IPS-11a (cell line): ENCODE measurements around the gene WDR59.
"Not testable (repeated sequence)": the region's sequence is repeated elsewhere in the genome, so short reads cannot be mapped to it uniquely, and the experiment has no call there.

Experiments used
- H3K4me3 ChIP-seq: one replicate; pipeline ENCODE4 v1.5.1; 2013; ENCODE audit warnings: low read depth, low read length, control low read depth

The WDR59 gene

DNA sequence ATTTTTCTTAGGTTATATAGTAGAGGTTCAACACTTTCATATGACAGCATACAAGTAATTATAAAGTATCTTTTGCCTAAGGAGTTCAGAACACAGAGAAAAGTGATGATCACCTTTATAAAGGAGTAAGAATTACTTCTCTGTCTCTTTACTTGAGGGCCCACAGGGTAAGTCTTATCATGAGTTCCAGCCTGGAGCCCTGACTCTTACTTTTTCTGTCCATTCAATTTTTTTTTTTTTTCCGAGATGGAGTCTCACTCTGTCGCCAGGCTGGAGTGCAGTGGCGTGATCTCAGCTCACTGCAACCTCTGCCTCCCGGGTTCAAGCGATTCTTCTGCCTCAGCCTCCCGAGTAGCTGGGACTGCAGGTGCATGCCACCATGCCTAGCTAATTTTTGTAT is 28.2 kb upstream of the WDR59 start:
- H3K4me3 ChIP-seq = not testable (repeated sequence)

DNA sequence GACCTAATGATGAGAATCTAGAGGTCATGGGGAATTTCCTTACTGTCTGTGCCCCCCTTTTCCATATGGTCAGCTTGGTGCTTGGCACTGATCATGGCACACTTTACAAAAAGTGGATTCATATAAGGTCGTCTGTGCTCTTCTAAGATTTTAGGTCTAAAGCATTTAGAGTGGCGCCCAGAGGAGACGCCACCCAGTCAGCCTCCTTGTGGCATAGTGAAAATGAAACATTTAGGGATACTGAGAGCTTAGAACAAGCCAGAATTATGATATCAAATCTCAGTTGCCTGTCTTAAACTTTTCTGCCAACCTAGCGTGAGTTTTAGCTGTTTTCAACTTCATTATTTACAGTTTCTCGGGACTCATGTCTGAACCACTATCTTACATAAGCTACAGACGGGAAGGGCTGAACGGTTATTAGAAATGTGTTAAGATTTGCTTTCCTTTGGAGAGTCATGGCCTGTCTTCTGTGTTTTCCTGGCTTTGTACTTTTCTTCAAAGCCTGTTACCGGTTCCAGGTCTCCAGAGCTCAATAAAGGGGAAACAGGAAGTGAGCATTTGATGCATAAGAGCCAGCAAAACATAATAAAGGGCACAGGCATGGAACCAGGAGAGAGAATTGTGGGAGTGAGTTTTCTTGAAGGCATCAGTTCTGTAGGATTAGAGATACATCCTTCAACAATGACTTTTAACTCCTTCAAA is 27.6 kb upstream of the WDR59 start:
- no peak overlapping the region for H3K4me3 ChIP-seq

DNA sequence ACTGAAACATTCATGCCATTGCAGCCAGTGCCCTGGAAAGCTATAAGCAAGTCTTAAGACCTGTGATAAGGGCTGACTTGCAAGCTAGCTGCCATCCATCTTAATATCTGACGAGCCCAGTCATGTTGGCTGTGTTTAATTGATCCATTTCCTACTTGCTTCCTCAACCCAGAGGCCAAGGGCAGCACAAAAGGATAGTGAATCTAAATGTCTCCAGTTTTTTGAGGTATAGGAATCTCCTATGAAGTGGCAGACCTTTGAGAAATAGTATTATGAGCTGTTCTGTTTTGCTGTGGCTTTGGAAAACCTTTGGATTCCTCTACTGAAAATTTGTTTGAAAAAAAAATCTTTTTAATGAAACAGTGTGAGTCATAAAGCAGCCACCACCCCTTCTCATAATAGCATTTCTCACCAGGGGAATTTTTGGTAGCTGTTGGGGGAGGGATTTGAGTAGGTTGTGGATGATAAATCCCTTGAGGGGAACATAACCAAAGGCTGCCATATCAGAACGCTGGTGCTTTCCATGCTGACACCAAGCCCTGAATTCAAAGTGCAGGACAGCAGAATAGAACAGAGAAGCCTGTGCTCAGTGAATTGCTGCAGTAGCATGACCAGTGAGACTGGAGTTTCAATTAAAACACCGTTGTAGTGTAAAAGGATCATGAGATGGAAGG is 26.8 kb upstream of the WDR59 start:
- H3K4me3 ChIP-seq = no peak overlapping the region

DNA sequence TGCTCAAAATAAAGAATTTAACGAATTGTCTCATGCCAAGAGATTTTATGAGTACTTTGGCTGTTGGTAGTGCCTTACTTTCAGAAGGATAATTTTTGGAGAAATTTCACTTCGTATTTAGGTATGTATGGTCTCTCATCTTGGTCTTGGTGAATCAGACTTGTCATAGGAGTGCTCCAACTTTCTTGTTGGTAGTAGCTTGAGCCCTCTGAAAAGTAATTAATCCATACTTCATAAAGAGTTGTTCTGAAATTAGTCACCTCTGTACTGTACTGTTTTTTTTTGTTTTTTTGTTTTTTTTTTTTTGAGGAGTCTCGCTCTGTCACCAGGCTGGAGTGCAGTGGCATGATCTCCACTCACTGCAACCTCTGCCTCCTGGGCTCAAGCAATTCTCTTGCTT is 25.5 kb upstream of the WDR59 start:
- no peak overlapping the region for H3K4me3 ChIP-seq

DNA sequence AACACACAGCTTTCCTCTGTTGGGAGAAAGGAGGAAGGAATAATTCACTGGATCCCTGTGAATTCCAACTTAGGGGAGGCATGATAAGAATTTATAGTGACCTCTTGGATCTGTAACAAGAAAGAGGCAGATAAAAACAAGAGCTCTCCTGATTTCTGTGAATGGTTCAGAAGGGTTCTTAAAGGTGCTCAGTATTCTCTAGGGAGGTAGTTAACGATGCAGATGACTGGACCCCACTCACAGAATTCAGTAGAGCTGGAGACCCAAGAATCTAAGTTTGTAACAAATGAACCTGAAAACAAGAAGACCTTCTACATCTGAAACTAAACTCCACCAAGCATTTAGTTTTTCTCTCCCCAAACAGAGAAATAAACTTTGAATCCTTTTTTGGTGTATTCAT is 22.5 kb upstream of the WDR59 start:
- H3K4me3 ChIP-seq = no peak overlapping the region

DNA sequence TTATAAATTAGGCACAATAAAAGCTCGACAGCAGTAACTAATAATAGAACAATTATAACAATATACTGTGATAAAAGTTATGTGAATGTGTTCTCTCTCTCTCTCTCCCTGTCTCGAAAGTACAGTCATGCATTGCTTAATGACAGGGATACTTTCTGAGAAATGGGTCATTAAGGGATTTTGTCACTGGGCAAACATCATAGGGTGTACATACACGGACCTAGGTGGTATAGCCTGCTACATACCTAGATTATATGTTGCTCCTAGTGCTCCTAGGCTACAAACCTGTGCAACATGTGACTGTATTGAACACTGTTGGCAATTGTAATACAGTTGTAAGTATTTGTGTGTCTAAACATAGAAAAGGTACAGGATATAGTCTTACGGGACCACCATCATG is 20.8 kb upstream of the WDR59 start:
- no peak overlapping the region for H3K4me3 ChIP-seq

DNA sequence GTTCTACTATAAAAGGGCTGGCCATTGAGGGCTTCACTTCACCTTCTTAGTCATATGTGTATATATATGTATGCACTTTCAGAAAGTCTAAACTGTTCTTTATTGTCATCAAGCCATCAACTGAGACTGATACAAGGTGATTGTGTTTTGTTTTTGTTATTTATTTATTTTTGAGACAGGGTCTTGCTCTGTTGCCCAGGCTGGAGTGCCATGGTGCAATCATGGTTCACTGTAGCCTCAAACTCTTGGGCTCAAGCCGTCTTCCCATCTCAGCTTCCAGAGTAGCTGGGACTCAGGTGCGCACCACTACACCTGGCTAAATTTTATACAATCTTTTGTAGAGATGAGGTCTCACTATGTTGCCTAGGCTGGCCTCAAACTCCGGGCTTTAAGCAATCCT is 19.5 kb upstream of the WDR59 start:
- H3K4me3 ChIP-seq = no peak overlapping the region

DNA sequence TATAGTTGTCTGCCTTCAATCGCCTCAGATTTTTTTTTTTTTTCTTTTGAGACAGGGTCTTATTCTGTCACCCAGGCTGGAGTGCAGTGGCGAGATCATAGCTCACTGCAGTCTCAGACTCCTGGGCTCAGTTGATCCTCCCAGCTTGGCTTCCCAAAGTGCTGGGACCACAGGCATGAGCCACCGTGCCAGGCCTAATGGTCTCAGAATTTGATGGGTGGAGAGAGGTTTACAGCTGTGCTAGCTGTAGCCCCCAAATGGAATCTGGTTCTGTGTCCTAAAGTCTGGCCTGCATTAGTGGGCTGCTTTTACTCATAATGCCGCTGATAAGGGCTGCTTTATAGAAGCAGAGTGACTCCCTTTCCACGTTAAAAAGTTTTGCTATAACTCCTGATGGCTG is 19.0 kb upstream of the WDR59 start:
- H3K4me3 ChIP-seq = no peak overlapping the region

DNA sequence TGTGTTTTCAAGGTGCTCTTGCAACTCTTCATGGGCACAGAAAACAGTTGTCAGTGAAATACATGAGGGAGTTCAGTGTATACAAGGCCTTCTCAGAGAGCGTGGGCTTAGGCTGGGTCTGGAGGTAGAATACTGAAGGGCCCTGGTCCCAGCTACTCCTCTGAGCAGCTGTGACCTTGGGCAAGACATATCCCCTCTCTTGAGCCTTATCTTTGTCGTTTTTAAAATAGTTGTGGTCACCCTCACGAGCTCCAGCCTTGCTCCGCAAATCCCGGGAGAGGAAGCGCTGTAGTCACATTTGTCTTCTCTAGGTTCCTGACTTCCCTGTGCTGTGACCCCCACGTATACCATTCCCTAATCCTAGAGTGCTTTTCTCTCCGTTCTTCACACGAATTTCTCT is 17.6 kb upstream of the WDR59 start:
- no peak overlapping the region for H3K4me3 ChIP-seq

DNA sequence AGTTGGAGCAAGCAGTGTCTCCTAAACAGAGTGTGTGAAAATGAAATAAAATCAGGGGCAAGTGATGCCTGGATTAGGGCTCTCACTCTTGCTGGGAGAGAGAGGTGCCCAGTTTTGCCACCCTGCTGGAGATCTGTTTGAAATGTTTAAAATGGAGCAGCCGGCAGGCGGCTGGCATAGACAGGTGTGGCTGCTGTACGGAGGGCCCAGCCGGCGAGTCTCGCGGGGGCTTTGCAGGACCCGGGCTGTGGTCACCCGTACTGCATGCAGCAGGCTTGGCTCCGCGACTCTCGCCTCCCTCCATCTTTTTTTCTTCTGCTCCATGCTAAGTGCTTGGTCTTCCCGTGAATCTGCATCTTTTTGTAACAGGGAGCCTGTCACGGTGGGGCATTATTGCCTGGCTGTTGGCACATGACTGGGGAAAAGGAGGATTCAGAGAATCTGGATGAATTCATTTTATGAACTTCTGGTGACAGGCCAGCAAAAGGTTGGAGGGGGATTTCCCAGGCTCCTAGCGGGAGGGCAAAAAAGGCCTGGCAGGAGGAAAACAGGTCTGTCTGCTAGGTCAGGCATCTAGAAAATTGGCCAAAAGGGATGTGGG is 15.7 kb upstream of the WDR59 start:
- H3K4me3 ChIP-seq = peak overlapping the region; percentile 80

DNA sequence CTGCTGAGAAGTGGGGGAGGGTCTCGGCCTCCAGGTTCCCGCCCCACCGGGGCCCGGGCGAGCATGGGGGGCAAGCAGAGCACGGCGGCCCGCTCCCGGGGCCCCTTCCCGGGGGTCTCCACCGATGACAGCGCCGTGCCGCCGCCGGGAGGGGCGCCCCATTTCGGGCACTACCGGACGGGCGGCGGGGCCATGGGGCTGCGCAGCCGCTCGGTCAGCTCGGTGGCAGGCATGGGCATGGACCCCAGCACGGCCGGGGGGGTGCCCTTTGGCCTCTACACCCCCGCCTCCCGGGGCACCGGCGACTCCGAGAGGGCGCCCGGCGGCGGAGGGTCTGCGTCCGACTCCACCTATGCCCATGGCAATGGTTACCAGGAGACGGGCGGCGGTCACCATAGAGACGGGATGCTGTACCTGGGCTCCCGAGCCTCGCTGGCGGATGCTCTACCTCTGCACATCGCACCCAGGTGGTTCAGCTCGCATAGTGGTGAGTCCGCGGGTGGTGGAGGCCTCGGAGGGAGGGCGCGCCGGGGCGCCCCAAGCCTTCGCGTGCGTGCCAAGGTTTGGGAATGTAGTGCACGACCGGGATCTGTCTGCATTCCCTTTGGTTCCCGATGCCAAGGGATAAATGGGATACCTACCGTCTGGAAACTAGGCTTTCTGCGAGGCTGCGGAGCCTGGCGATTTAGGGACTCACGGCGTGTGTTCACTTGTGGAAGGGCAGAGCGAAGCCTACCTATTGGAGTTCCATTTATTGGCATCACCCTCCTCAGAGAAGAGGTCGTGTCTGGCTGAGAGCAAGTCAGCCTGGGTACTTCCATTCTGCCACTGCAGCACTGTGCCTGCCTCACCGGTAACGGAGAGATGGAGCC is 14.9 kb upstream of the WDR59 start:
- H3K4me3 ChIP-seq = peak overlapping the region; percentile 80

DNA sequence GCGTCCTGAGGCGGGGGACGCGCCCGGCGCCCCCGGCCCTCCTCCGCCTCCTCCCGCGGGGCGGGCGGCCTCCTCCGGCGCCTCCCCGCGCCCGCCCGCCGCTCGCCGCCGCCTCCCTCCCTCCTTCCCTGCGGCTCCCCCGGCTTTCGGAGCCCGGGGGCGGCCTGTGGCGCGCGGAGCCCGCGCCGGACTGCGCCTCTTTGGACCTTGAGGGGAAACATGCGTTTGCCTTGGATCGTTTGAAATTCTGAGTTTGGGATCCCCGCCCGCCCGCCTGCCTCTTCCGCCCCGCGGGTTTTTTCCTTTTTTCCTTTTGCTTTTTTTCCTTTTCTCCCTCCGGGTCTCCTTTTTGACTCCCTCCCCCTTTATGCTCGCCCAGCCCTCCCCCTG is 14.3 kb upstream of the WDR59 start:
- peak overlapping the region; percentile 80 for H3K4me3 ChIP-seq

DNA sequence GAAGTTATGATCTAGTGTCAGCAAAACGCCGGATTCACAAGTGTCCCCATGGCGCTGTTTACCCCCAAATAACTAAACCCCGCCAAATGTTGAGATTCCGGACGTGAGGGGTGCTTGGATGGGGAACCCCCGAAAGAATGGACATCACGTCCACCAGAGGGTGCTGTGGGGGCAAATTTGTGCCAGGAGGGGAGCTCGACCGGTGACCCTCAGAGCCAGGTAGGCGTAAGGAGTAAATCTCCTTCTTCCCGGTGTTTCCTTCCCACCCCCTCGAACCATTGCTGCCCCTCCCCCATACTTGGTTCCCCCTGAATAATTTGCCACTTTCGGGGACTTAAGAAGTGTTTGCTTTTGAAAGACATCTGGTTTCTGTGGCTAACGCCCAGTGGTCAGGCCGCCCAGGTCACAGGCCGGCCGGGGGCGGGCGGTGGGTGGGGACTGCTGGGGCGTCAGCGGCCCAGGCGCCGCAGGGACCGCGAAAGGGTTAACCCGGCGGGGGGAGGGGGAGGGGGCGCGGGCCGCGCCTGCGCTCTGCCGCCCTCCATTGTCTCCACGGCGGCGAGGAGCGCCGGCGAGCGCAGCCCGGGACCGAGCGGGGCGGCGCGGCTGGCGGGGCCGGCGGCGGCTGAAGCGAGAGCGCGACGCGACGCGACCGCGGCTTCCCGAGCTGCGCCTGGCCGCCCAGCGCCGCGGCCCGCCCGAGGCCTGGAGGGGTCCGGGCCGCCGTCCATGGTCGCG is 13.7 kb upstream of the WDR59 start, which contains the start of gene ZNRF1:
Gene ZNRF1, plus strand, starts transcription at position 544 of the 738 bp plus-strand sequence. CDS start 648 bp downstream, outside the sequence.
- H3K4me3 ChIP-seq = peak within 1 kb of the TSS; percentile 80

DNA sequence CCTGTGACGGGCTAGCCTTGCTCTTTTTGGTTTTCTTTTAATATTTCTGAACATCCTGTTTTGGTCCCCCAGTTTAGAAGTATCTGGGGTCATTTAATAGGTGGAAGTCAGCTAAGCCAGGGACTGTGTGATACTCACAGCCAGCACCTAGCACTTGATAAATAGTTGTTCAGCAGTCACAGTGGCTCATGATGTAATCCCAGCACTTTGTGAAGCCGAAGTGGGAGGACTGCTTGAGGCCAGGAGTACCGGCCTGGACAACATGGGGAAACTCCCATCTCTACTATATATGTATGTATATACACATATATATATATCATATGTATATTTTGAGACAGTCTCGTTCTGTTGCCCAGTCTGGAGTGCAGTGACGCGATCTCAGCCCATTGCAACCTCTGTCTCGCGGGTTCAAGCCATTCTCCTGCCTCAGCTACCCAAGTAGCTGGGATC is 12.1 kb upstream of the WDR59 start:
- no peak overlapping the region for H3K4me3 ChIP-seq

DNA sequence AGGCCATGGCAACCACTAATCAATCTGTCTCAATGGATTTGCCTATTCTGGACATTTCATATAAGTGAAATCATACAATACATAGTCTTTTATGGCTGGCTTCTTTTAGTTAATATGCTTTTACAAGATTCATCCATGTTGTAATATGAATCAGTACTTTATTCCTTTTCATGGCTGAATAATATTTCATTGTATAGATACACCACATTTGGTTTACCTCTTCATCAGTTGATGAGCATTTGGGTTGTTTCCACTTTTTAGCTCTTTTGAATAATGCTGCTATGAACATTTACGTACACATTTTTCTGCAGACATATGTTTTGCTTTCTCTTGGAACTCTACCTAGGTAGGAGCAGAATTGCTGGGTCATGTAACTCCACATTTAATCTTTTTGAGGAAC is 11.1 kb upstream of the WDR59 start:
- no peak overlapping the region for H3K4me3 ChIP-seq

DNA sequence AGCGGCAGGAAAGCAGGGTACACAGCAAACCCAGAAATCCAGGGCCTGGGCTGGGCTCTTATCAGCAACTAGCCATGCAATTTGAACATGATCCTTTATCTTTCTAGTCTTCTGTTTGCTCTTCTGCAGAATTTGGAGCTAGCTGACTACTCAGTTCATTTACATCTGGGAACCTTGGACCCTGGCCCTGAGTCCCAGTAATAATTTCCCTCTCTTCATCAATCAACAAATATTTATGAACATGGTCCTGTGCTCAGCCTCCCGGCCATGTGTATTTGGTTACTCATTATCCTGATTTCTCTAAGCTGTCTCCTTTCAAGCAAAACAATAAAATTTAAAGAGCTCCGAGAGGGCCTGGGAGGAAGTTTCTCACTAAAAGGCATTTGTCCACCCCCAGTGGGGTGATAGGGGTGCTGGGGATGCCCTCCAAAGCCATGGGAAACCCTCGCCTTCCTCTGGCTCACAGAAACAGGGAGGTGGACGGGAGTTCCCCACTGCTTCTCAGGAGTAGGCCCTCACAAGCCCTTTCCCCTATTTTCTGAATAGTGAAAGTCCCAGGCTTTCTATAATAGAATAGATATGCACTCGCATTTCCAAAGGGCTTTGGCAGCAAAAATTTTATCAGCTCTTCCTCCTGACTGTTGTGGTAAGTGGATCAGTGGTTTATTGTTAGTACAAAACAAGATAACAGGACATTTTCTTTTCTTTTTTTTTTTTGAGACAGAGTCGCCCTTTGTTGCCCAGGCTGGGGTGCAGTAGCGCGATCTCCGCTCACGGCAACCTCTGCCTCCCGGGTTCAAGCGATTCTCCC is 6.9 kb upstream of the WDR59 start:
- H3K4me3 ChIP-seq = no peak overlapping the region

DNA sequence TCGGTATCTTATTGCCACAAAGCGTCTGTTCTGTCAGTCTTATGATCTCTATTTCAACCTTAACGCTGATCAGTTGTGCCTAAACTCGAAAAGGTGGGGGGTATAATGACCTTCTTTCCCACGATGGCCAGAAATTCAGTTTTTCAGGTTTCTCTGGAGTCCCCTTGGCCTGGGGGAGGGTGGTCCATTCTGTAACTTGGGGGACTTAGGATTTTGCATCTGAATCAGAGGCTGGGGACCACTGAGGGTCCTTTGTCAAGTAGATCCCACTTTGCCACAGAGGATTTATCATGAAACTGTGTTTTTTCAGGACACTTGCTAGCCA is 6.3 kb upstream of the WDR59 start:
- no peak overlapping the region for H3K4me3 ChIP-seq

DNA sequence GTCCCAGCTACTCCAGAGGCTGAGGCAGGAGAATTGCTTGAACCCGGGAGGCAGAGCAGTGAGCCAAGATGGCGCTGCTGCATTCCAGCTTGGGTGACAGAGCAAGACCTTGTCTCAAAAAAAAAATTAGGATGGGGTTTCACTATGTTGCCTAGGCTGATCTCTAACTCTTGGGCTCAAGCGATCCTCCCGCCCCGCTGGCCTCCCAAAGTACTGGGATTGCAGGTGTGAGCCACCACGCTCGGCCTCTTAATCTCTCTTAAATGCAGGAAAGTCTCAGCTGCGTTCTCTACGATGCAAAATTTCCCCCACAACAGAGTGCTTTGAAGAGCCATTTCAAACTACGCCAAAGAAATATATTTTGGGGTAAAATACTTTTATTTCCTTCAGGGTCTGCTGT is 5.9 kb upstream of the WDR59 start:
- H3K4me3 ChIP-seq = no peak overlapping the region

DNA sequence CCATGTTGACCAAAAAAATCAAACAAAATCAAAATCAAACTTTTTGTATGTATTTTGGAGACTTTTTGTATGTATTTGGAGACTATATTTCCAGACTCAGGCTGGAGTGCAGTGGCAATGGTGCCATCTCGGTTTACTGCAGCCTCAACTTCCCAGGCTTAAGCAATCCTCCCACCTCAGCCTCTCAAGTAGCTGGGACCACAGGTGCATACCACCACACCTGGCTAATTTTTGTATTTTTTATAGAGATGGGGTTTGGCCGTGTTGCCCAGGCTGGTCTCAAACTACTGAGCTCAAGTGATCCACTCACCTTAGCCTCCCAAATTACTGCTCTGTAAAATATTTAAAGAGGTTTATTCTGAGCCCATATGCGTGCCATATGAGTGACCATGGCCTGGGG is 4.9 kb upstream of the WDR59 start:
- H3K4me3 ChIP-seq = not testable (repeated sequence)
